HL-60 (cell line): ENCODE measurements around the gene DMAC2L.

Source experiments
- DNase-seq, 2 experiments: peaks; one replicate each; pipeline ENCODE4 v3.0.0-alpha.2; 2010 to 2020; ENCODE audit warnings: low read depth in 1 of 2, low spot score in 1 of 2
- H3K27ac ChIP-seq: fragments of 250-450 bp; sonication (Bioruptor Pico); replicated peaks from 2 replicates; pipeline ENCODE4 v1.5.1; 2020; ENCODE audit warnings: mild to moderate bottlenecking, moderate library complexity
- H3K27me3 ChIP-seq: fragments of 250-450 bp; sonication (Bioruptor Pico); 2 replicates; pipeline ENCODE4 v1.5.1; 2021; ENCODE audit warnings: mild to moderate bottlenecking, moderate library complexity; ENCODE audit not compliant: insufficient read depth, poor library complexity, severe bottlenecking
- H3K4me3 ChIP-seq: replicated peaks from 2 replicates; pipeline ENCODE4 v1.5.1; 2011; ENCODE audit warnings: mild to moderate bottlenecking, control low read depth, low read length; ENCODE audit not compliant: insufficient read depth
- CTCF ChIP-seq: IDR thresholded peaks from one replicate; pipeline ENCODE4 v1.5.1; 2011; ENCODE audit warnings: low read length, control low read depth, inconsistent platforms; ENCODE audit not compliant: insufficient read depth
- GABPA ChIP-seq: IDR thresholded peaks from 2 replicates; pipeline ENCODE4 v1.6.1; 2012; ENCODE audit warnings: low read depth
- POLR2AphosphoS5 ChIP-seq: IDR thresholded peaks from 2 replicates; pipeline ENCODE4 v1.6.1; 2012; ENCODE audit warnings: low read depth
- SPI1 ChIP-seq: IDR thresholded peaks from 2 replicates; pipeline ENCODE4 v1.6.1; 2012; ENCODE audit warnings: low read depth, mild to moderate bottlenecking, borderline replicate concordance
- TF ChIP-seq, protein P1 (sequence below): IDR thresholded peaks from 2 replicates; pipeline ENCODE4 v1.6.1; 2012; ENCODE audit warnings: low read depth; ENCODE audit not compliant: insufficient replicate concordance

Gene DMAC2L

DNA sequence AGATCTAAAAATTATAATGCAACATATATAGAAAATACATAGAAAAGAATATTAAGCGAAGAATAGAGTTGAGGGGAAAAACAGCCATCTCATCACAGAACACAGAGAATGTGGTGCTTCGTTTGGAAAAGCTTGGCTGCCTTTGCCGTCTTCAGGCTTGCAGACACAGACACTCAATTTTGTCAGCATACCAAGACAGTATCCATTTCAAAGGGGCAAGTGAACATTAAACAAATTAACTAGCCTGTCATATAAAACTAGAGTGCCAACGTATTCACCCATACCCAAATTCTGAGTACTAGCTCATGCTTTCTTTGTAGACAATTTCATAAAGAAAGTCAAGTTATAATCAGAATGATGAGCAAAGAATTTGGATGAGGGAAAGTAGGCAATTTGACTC is 40.5 kb downstream of the DMAC2L start:
- Histone ChIP-seq H3K4me3 (no peak overlapping the region), H3K27me3 (no peaks in the 10 kb centered on the region), H3K27ac (no peak overlapping the region)
- no peak for DNase-seq
- TF ChIP-seq GABPA (no peak), CTCF (no peak), POLR2AphosphoS5 (no peak), SPI1 (no peak)
- TF ChIP-seq, protein P1, sequence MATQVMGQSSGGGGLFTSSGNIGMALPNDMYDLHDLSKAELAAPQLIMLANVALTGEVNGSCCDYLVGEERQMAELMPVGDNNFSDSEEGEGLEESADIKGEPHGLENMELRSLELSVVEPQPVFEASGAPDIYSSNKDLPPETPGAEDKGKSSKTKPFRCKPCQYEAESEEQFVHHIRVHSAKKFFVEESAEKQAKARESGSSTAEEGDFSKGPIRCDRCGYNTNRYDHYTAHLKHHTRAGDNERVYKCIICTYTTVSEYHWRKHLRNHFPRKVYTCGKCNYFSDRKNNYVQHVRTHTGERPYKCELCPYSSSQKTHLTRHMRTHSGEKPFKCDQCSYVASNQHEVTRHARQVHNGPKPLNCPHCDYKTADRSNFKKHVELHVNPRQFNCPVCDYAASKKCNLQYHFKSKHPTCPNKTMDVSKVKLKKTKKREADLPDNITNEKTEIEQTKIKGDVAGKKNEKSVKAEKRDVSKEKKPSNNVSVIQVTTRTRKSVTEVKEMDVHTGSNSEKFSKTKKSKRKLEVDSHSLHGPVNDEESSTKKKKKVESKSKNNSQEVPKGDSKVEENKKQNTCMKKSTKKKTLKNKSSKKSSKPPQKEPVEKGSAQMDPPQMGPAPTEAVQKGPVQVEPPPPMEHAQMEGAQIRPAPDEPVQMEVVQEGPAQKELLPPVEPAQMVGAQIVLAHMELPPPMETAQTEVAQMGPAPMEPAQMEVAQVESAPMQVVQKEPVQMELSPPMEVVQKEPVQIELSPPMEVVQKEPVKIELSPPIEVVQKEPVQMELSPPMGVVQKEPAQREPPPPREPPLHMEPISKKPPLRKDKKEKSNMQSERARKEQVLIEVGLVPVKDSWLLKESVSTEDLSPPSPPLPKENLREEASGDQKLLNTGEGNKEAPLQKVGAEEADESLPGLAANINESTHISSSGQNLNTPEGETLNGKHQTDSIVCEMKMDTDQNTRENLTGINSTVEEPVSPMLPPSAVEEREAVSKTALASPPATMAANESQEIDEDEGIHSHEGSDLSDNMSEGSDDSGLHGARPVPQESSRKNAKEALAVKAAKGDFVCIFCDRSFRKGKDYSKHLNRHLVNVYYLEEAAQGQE, result no peak

GRCh38 chr14:50353126-50353525 is 41.0 kb downstream of the DMAC2L start:
- Histone ChIP-seq H3K27me3 (no peaks in the 10 kb centered on the region), H3K27ac (no peak overlapping the region), H3K4me3 (no peak overlapping the region)
- DNase-seq, result no peak
- TF ChIP-seq, protein P1, result no peak
- TF ChIP-seq CTCF, result no peak
- TF ChIP-seq SPI1, result no peak
- no peak for TF ChIP-seq POLR2AphosphoS5
- TF ChIP-seq GABPA, result no peak

- Histone ChIP-seq H3K27ac (no peak overlapping the region), H3K4me3 (no peak overlapping the region), H3K27me3 (no peaks in the 10 kb centered on the region)
- no peak for DNase-seq
- TF ChIP-seq SPI1 (no peak), GABPA (no peak), CTCF (no peak), POLR2AphosphoS5 (no peak)
- TF ChIP-seq, protein P1, result no peak
Observed at GRCh38 chr14:50354527-50354926, 42.4 kb downstream of the DMAC2L start.
